T-helper 1 cell treated with Interleukin-12 subunit alpha and Interleukin-12 subunit beta and Interleukin-4 antibody, amounts not matched to agents 30 ng/mL and 1 ng/mL, for 36 hours (primary cell): ENCODE data around the gene ZSWIM2. TPM values are rescaled to one million over a fixed set of nuclear protein-coding genes. Genes with fewer than 3 reads are reported as not detected.
"Not testable (repeated sequence)": the region's sequence is repeated elsewhere in the genome, so short reads cannot be mapped to it uniquely, and the experiment has no call there.

Experiments used
- intact Hi-C: fragments of 100-400 bp; cut with micrococcal nuclease; formaldehyde crosslinking; loops from one replicate; pipeline ENCODE4 v1.15.1; 2024
- total RNA-seq: library from RNA; stranded (reverse); gene quantifications from 2 replicates; pipeline ENCODE4 v1.2.3, GENCODE V29; 2022

ZSWIM2 gene
- total RNA-seq: not detected in 2 replicates

- intact Hi-C loops: no loop called here
These were observed at the start of gene ZSWIM2 for GRCh38 chr2:186848873-186849578. TSS of gene ZSWIM2 (minus strand) at chr2:186849170. CDS start at chr2:186849130, 40 bp downstream.

- intact Hi-C loops: not testable (repeated sequence)
These were observed 47.2 kb upstream of the ZSWIM2 start for GRCh38 chr2:186896220-186896619.

GRCh38 chr2:186895451-186895850 lies 46.5 kb upstream of the ZSWIM2 start:
- intact Hi-C loops: no loop called here

- intact Hi-C loops: no loop called here
These were observed 45.5 kb upstream of the ZSWIM2 start for GRCh38 chr2:186894478-186894877.

DNA sequence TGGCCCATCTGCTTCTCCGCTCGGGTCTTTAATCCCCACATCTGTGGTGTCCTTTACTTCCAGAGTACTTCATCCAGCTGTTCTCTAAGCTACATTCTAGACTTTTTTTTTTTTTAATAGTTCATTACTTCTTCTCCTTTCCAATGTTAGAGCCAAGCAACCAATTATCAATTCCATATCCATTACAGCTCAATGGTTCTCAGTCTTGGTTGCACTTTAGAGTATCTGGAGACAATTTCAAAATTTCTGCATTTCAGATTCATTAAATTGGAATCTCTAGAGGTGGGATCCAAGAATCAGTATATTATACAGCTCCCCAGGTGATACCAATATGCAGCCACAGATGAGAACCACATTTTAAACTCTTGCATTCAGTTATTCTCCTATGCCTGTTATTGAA lies 43.9 kb upstream of the ZSWIM2 start:
- intact Hi-C loops: no loop called here

DNA sequence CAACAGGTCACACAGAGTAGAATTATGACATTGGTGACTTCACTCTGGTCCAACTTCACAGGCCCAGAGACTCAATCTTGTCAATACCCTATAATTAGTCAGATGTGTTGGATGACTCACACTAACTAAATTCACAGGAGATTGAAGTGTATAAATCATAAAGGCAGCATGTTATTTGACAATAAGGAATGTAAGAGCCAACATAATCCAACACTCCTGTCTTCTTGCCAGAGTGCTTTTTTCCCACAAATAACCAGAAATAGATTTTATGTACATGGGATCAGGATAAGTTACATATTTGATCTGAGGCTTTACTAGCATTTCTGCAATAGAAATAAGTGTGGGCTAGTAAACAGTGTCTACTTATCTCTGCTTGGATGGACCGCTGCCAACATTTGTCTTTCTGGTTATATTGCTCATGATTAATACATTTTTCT lies 42.2 kb upstream of the ZSWIM2 start:
- intact Hi-C loops: no loop called here

- intact Hi-C loops: no loop called here
These were observed 40.3 kb upstream of the ZSWIM2 start for GRCh38 chr2:186889101-186889879.

DNA sequence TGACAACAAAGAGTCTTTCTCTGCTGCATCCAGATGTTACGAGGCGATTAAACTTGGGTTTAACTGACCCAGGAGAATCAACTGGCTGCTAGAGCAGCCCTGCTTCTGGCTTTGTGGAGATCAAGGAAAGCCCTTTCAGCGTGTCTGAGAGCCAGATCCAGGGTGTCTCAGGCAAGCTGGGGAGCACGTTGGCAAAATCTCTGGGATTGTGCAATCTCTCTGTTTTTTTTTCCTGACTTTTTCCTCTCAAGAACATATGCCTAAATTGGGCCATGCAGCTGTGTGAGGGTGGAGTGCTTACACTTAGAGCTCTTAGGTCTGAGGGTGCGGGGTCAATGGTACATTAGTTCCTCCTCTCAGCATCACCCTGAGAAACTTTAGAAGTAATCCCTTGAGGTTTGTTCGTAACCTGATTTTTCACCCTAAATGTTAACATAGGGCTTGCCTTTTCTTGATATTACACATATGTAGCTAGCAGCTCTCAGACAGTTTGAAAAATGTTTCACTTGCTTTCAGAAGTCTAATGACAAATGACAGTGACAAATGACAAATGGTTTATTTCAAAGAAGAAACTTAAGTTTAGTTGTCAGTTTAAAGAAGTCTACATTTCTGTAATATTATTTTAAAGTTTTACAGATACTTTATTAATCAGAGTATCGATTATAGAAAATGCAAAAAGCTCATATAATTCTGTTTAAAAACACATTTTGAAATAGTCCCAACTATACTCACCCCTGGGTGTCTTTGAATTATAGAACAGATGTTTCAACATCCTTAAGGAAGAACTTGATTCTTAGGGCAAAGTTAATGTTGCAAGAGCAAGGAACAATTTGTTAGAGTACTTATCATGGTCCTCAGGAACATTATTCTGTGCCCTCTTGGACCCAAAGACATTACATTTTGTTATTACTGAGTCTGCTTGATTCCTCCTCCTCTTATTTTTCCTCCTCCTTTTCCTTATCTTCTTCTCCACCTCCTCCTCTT lies 38.4 kb upstream of the ZSWIM2 start:
- intact Hi-C loops: no loop called here

DNA sequence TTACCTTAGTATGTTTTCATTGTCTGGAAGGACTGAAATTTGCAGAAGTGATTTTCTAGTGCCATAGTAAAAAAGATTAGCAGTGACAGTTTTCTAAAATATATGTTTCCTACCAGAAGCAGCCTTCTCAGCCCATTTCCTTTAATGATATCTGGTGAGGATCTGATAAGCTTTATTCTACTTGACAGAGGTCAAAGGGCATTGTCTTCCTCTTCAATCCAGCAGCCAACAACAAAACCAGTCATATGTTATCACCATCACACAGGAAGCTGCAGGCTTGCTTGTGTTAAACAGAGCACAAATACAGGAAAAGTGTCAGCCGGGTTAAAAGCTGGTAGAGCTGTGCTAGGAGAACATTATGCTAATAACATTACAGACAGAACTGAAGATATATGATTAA lies 35.6 kb upstream of the ZSWIM2 start:
- intact Hi-C loops: no loop called here

DNA sequence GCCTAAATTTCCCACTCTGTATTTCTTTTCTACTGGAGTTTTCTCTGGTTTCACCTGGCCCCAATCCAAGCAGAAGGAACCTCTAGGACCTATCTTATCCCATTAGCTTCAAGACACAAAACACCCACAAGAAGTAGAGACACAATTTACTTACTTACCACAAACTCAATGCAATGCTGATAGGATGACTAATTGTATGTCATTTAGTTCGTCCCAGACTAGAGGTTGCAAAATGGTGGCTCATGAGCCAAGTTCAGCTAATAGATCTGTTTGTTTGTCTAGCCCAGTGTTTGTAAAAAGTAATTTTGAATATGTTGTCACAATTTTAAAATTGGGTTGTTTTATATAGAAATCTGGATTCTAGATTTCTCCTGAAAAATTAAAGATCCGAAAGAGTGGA lies 34.7 kb upstream of the ZSWIM2 start:
- intact Hi-C loops: no loop called here

GRCh38 chr2:186882511-186883071 lies 33.6 kb upstream of the ZSWIM2 start:
- intact Hi-C loops: no loop called here

- intact Hi-C loops: no loop called here
These were observed 32.7 kb upstream of the ZSWIM2 start for GRCh38 chr2:186881660-186882059.

DNA sequence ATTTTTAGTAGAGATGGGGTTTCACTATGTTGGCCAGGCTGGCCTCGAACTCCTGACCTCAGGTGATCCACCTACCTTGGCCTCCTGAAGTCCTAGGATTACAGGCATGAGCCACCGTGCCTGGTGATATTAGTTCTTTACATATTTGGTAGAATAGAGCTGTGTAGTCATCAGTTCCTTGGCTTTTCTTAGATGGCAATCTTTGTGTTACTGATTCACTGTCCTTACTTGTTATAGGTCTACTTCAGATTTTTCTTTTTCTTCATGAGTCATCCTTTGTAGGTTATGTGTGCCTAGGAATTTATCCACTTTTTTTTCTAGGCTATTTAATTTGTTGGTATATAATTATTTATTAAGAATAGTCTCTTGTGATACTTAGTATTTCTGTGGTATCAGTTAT lies 30.3 kb upstream of the ZSWIM2 start:
- intact Hi-C loops: no loop called here

DNA sequence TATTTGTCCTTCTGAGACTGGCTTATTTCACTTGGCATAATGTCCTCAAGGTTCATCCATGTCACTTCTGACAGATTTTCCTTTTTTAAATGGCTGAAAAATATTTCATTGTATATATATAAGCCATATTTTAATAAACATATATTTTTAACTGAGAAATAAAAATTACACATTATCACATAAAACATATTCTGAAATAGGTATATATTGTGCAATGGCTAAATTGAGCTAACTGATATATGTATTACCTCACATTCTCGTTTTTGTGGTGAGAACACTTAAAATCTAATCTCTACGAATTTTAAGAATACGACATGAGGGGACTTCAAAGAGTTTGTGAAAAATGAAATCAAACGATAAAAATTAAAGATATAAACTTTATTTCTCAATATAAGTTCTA lies 25.7 kb upstream of the ZSWIM2 start:
- intact Hi-C loops: no loop called here

- intact Hi-C loops: no loop called here
These were observed 22.9 kb upstream of the ZSWIM2 start for GRCh38 chr2:186871881-186872280.

- intact Hi-C loops: no loop called here
These were observed 19.4 kb upstream of the ZSWIM2 start for GRCh38 chr2:186868344-186868743.

GRCh38 chr2:186862869-186863709 lies 14.1 kb upstream of the ZSWIM2 start:
- intact Hi-C loops: loop anchor here (1.0 kb wide), 1 partner anchor 590 kb away; no protein-coding TSS in a partner anchor

DNA sequence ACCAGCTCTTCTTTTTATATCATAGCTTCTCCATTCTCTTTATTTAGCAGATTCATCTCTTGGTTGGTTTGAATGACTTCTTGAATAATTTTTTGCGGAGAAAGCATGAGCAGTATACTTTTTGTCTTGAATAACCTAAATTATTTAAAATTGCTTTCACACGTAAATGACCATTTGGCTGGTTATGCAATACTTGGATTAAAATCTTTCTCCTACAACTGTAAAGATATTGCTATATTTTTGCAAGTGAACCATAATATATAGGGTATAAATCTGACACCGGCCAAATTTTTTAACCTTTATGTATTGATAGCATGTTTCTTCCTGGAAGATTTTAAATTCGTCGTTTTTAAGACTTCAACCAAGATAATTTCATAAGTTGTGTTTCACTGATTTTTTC lies 6.2 kb upstream of the ZSWIM2 start:
- intact Hi-C loops: no loop called here

GRCh38 chr2:186853951-186854350 lies 5.0 kb upstream of the ZSWIM2 start:
- intact Hi-C loops: no loop called here

GRCh38 chr2:186852508-186852907 lies 3.5 kb upstream of the ZSWIM2 start:
- intact Hi-C loops: no loop called here
